AG04449 (cell line): ENCODE measurements around the gene B3GALT4.

Experiments used
- CTCF ChIA-PET: fragments of 350-600 bp; formaldehyde crosslinking; extraction: SDS; loops from one replicate; lab custom pipeline; 2021; ENCODE audit warnings: antibody characterized with exemption; lab: Yijun Ruan, JAX
- POLR2A ChIA-PET: fragments of 400-600, 350-600 bp; formaldehyde crosslinking; extraction: SDS; loops from one replicate; lab custom pipeline; 2020; ENCODE audit warnings: antibody characterized with exemption, inconsistent platforms; lab: Yijun Ruan, JAX
- DNase-seq: peaks from one replicate; pipeline ENCODE4 v3.0.0-alpha.2; 2010; ENCODE audit warnings: low read depth, low spot score
- H3K4me3 ChIP-seq: 2 replicates; pipeline ENCODE4 v1.5.1; 2011; ENCODE audit warnings: low read depth, mild to moderate bottlenecking, control low read depth, low read length
- CTCF ChIP-seq: IDR thresholded peaks from one replicate; pipeline ENCODE4 v1.5.1; 2011; ENCODE audit warnings: mild to moderate bottlenecking, moderate library complexity, low read length, control low read depth, inconsistent platforms; ENCODE audit not compliant: insufficient read depth; ENCODE audit errors: missing control alignments

The B3GALT4 gene

GRCh38 chr6:33294086-33294823 lies 17.3 kb downstream of the B3GALT4 start:
- no peak for TF ChIP-seq CTCF
- POLR2A ChIA-PET: no interaction called here
- no peak for DNase-seq
- CTCF ChIA-PET: interaction anchor here (2.3 kb wide), 1 partner anchor 17 kb away, joined by 5 read pairs; the partner anchor contains the start of gene B3GALT4
- no peak overlapping the region for H3K4me3 ChIP-seq

GRCh38 chr6:33295621-33296369 lies 18.9 kb downstream of the B3GALT4 start:
- no peak for TF ChIP-seq CTCF
- no peak overlapping the region for H3K4me3 ChIP-seq
- ChIA-PET CTCF (no interaction called here), POLR2A (no interaction called here)
- no peak for DNase-seq

GRCh38 chr6:33296797-33297405 lies 20.0 kb downstream of the B3GALT4 start:
- POLR2A ChIA-PET: interaction anchor here (1.0 to 1.6 kb wide), 3 partner anchors 8 to 24 kb away, joined by 3 to 7 read pairs (median 4); partner anchors contain the start of genes PFDN6 and WDR46

GRCh38 chr6:33297406-33297955 lies 20.6 kb downstream of the B3GALT4 start:
- peak overlapping the region; percentile 85 for H3K4me3 ChIP-seq
- CTCF ChIA-PET: interaction anchor here (0.9 to 1.4 kb wide), 5 partner anchors 10 to 136 kb away, joined by 3 to 5 read pairs (median 4); no protein-coding TSS in a partner anchor
- POLR2A ChIA-PET: interaction anchor here (1.0 to 2.7 kb wide), 6 partner anchors 8 to 26 kb away, joined by 3 to 16 read pairs (median 6); partner anchors contain the start of genes B3GALT4, PFDN6, RPS18 and VPS52
- DNase-seq: no peak
- no peak for TF ChIP-seq CTCF

More at GRCh38 chr6:33296797-33297405, 20.0 kb downstream of the B3GALT4 start:
- TF ChIP-seq CTCF: no peak
- peak overlapping the region; percentile 85 for H3K4me3 ChIP-seq
- DNase-seq: no peak
- CTCF ChIA-PET: interaction anchor here (1.0 to 1.4 kb wide), 4 partner anchors 9 to 135 kb away, joined by 3 to 5 read pairs (median 4); no protein-coding TSS in a partner anchor

- no peak for DNase-seq
- CTCF ChIA-PET: interaction anchor here (0.9 to 3.8 kb wide), 10 partner anchors 9 to 110 kb away, joined by 3 to 52 read pairs (median 5); partner anchors contain the start of genes PFDN6, TAPBP and WDR46
- POLR2A ChIA-PET: interaction anchor here (1.0 to 2.7 kb wide), 10 partner anchors 9 to 26 kb away, joined by 3 to 16 read pairs (median 6); partner anchors contain the start of genes B3GALT4, PFDN6, RPS18 and VPS52
- no peak for TF ChIP-seq CTCF
- H3K4me3 ChIP-seq: peak overlapping the region; percentile 85
Measured at GRCh38 chr6:33297956-33298772, 21.2 kb downstream of the B3GALT4 start.
